Stimulated activated naive CD8-positive, alpha-beta T cell treated with anti-CD3 and anti-CD28 coated beads, Interleukin-15, amount 100 ng/mL, for 72 hours (primary cell): ENCODE measurements around the gene CACNA1F.

ENCODE experiments used
- ATAC-seq: fragments of 150-1000 bp; cut with Tn5 transposase; 2 replicates; pipeline ENCODE4 v1.10.0; 2021; ENCODE audit warnings: mild to moderate bottlenecking, moderate library complexity
- DNase-seq, 2 donors: peaks; one replicate each; pipeline ENCODE4 v3.0.0; 2021 to 2022
- H3K27ac Mint-ChIP-seq, 2 donors: one replicate each; pipeline ENCODE4 v1.8.0; 2022; ENCODE audit warnings: mild to moderate bottlenecking in 2 of 2, mixed read lengths in 2 of 2, moderate library complexity in 2 of 2
- H3K27me3 Mint-ChIP-seq: one replicate; pipeline ENCODE4 v1.8.0; 2022; ENCODE audit warnings: mixed read lengths
- H3K4me1 Mint-ChIP-seq: one replicate; pipeline ENCODE4 v1.8.0; 2022; ENCODE audit warnings: mild to moderate bottlenecking, mixed read lengths
- H3K4me3 Mint-ChIP-seq, 2 donors: one replicate each; pipeline ENCODE4 v1.8.0; 2022; ENCODE audit warnings: mild to moderate bottlenecking in 2 of 2, mixed read lengths in 2 of 2, moderate library complexity in 1 of 2
- H3K9me3 Mint-ChIP-seq, 2 donors: one replicate each; pipeline ENCODE4 v1.8.0; 2022; ENCODE audit warnings: mixed read lengths in 2 of 2

Gene CACNA1F

DNA sequence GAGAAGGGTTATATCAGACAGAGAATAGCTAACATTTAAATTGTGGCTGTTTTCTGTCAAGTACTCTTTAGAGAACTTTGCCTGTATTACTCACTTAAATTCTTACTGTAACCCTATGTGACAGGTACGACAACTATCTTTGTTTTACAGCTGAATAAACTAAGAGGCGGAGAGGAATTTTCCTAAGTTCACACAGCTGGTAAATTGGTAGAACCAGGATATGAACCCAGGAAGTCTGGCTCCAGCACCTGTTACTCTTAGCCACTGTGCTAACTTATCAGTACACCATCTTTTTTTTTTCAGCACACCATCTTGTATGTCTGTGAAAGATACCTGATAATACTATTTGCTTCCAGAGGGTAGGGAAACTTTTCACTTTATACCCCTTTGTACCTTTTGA, 31.1 kb downstream of the CACNA1F start:
- H3K9me3 Mint-ChIP-seq = no peaks in the 10 kb centered on the region
- H3K27me3 Mint-ChIP-seq = no peaks in the 10 kb centered on the region
- peaks cover 23% of the 10 kb centered on the region for H3K4me1 Mint-ChIP-seq
- DNase-seq = no peak
- H3K4me3 Mint-ChIP-seq = no peak overlapping the region
- H3K27ac Mint-ChIP-seq = no peak overlapping the region
- no peak for ATAC-seq

DNA sequence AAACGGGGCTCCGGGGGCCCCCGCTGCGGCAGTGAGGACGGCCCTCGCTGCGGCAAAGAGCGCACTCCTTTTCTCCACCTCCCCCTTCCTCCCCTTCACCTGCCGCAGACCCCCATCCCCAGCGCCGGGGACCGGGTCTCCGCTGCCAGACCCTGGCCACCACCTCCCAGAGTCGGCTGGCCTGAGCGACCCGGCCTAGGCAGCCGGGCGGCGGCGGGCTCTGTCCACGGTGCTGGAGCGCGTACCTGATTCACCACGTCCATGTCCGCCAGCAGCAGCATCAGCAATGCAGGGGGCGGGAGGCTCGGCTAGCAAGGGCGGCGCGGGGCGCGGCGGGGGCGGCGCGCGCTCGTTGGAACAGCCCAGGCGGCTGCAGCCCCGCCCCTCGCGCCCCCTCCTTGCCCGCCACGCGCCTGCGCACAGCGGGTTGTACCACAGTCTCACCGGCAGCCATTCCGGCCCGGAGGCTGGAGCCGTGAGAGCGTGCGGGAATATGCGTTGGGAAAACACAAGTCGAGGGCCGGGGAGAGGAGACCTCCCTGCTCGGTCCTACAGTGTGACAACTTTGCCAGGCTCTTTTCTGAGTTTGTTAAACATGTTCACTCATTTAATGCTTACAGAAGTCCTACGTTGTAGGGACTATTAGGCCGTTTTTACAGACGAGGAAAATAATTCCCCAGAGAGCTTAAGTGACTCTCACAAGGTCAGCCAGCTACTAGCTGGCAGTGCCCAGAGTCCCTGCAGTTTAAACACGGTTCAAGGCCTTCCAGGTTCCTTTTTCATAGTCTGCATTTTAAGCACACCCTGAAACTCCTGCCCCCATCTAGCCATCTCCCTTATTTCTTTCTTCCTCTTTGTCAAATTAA, 33.0 kb downstream of the CACNA1F start, which contains the start of gene SYP:
SYP (minus strand) TSS at position 288 of the 866 bp plus-strand sequence; CDS start at position 281, 7 bp downstream.
- Mint-ChIP-seq H3K27ac (peak within 1 kb of the TSS in 1 of 2 donors; percentile 33), H3K27me3 (no peaks in the 10 kb centered on the region), H3K9me3 (no peaks in the 10 kb centered on the region), H3K4me3 (peak within 1 kb of the TSS; percentile 58 to 79), H3K4me1 (peaks cover 23% of the 10 kb centered on the region)
- ATAC-seq = peak; percentile 98
- peak; percentile 85 to 86 for DNase-seq

DNA sequence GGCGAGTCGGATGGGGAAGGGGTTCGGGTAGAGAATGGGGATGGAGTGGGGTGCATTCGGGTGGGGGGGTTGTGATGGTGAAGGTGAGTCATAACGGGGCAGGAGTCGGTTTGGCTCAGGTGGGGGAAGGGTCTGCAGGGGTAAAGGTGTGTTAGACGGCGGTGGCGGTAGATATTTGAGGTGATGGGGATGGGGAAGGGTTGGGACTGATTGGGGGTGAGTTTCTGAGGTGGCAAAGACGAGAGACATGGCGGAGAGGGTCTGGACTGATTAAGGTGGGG, 33.9 kb downstream of the CACNA1F start:
- H3K4me1 Mint-ChIP-seq = peaks cover 23% of the 10 kb centered on the region
- H3K9me3 Mint-ChIP-seq = no peaks in the 10 kb centered on the region
- no peak for ATAC-seq
- peak overlapping the region; percentile 58 to 79 for H3K4me3 Mint-ChIP-seq
- no peak overlapping the region for H3K27ac Mint-ChIP-seq
- H3K27me3 Mint-ChIP-seq = no peaks in the 10 kb centered on the region
- DNase-seq = no peak

DNA sequence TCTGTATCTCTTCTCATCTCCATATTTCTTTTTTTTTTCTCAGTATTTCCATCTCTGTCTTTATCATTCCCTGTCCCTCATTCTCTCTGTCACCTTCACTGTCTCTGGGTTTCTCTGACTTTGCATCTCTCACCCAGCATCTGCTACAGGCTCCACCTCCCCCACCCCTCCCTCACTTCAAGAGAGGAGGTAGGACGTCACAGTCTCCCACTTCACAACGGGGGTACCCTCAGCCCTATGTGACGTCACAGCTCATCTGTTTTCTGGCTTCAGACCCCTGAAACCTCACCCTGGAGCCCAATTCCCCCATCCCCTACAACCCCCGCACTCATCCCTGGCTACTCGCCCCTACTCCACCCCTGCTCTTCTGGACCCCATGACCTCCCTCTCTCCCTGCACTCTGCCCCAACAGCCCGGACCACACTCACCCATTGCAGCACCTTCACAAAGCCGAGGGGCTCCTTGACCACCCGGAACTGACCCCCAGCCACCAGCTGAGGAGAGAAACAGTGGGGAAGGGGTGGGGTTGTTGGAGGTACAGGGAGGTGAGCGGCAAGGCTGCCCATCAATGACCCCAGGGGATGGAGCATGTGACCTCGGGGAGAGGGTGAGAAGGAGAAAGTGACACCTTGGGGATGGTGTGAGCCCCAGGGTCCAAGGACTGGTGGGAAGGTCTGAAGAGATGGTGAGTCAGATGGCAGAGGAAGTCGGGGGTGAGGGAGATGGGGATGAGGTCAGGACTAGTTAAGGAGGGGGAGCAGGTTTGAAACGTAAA, 34.4 kb downstream of the CACNA1F start:
- H3K9me3 Mint-ChIP-seq = no peaks in the 10 kb centered on the region
- no peak overlapping the region for H3K27ac Mint-ChIP-seq
- H3K27me3 Mint-ChIP-seq = no peaks in the 10 kb centered on the region
- no peak for DNase-seq
- H3K4me3 Mint-ChIP-seq = peak overlapping the region; percentile 58 to 79
- ATAC-seq = no peak
- H3K4me1 Mint-ChIP-seq = peaks cover 28% of the 10 kb centered on the region

GRCh38 chrX:49197543-49198087, 35.5 kb downstream of the CACNA1F start:
- H3K27me3 Mint-ChIP-seq = no peaks in the 10 kb centered on the region
- H3K4me1 Mint-ChIP-seq = peaks cover 38% of the 10 kb centered on the region
- no peak overlapping the region for H3K4me3 Mint-ChIP-seq
- H3K27ac Mint-ChIP-seq = no peak overlapping the region
- ATAC-seq (no peak), DNase-seq (no peak)
- H3K9me3 Mint-ChIP-seq = no peaks in the 10 kb centered on the region

- peak overlapping the region in 1 of 2 donors; percentile 21 for H3K4me3 Mint-ChIP-seq
These were observed 39.6 kb downstream of the CACNA1F start for GRCh38 chrX:49193542-49193964.

GRCh38 chrX:49192722-49193328, 40.3 kb downstream of the CACNA1F start:
- Mint-ChIP-seq H3K27me3 (no peaks in the 10 kb centered on the region), H3K4me3 (peak overlapping the region in 1 of 2 donors; percentile 47), H3K27ac (no peak overlapping the region), H3K9me3 (no peaks in the 10 kb centered on the region), H3K4me1 (peaks cover 45% of the 10 kb centered on the region)
- DNase-seq (no peak), ATAC-seq (no peak)

More at GRCh38 chrX:49193542-49193964, 39.6 kb downstream of the CACNA1F start:
- H3K27ac Mint-ChIP-seq = no peak overlapping the region
- no peak for ATAC-seq
- peaks cover 46% of the 10 kb centered on the region for H3K4me1 Mint-ChIP-seq
- H3K9me3 Mint-ChIP-seq = no peaks in the 10 kb centered on the region
- no peaks in the 10 kb centered on the region for H3K27me3 Mint-ChIP-seq
- DNase-seq = no peak

DNA sequence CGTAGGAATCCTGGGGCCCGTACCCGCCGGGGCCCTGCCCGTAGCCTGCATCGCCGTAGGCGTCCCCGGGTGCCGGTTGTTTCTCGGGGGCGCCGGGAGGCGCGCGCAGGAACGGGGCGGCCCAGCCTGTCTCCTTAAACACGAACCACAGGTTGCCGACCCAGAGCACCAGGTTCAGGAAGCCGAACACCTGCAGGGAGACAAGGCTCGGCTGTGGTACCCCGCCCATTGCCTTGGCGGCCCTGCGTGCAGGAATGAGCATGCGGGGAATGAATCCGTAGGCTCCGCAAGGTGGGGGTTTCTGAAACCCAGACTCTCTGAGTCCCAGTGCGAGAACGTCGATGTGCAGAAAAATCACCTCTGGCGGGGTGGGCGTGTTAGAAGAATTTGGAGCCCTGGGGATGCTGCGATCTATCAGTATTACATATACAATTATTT, 41.5 kb downstream of the CACNA1F start:
- DNase-seq = no peak
- Mint-ChIP-seq H3K9me3 (no peaks in the 10 kb centered on the region), H3K4me3 (peak overlapping the region; percentile 78 to 100), H3K27ac (peak overlapping the region in 1 of 2 donors; percentile 84), H3K4me1 (peaks cover 50% of the 10 kb centered on the region), H3K27me3 (no peaks in the 10 kb centered on the region)
- peak; percentile 40 for ATAC-seq

DNA sequence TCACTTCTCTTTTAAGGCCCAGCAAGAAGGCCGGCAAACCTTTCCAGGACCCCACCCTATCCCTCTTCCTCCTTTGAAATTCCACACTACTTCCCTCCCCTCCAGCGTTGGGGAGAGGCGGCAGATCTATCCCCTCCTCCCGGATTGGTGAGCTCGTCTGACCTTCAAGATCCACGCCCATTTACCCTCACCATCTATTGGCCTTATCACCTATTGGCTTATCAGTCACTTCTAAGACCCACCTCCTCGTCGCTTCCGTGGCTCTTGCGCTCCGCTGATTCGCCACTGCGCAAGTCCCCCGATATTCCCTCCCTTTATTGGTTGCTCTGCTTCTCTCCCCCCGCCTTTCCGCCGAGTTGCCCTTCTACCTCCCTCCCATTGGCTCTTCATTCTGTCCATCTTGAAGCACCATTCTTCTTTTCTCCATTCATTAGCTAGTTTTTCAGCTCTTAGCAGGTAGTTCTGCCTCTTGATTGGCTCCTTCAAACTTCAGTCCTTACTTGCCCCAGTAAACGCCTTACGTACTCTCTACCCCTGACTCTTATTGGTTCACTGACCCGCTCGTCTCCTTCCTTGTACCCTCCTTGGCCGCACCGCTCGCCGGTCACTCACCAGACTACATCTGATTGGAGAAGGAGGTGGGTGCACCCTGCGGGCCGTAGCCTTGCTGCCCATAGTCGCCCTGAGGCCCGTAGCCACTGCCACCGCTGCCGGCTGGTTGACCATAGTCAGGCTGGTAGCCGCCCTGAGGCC, 42.1 kb downstream of the CACNA1F start:
- Mint-ChIP-seq H3K4me1 (peaks cover 55% of the 10 kb centered on the region), H3K9me3 (no peaks in the 10 kb centered on the region), H3K27ac (peak overlapping the region; percentile 97 to 98), H3K4me3 (peak overlapping the region; percentile 93 to 100), H3K27me3 (no peaks in the 10 kb centered on the region)
- ATAC-seq (peak; percentile 94), DNase-seq (peak; percentile 79 to 92)

- ATAC-seq (no peak), DNase-seq (no peak)
- Mint-ChIP-seq H3K27ac (peak overlapping the region in 1 of 2 donors; percentile 90), H3K9me3 (no peaks in the 10 kb centered on the region), H3K4me3 (peak overlapping the region; percentile 93 to 100), H3K27me3 (no peaks in the 10 kb centered on the region), H3K4me1 (peaks cover 64% of the 10 kb centered on the region)
These were observed 43.5 kb downstream of the CACNA1F start for GRCh38 chrX:49189606-49190005.

GRCh38 chrX:49188468-49189076, 44.6 kb downstream of the CACNA1F start:
- Mint-ChIP-seq H3K27me3 (no peaks in the 10 kb centered on the region), H3K4me3 (no peak overlapping the region), H3K4me1 (peaks cover 67% of the 10 kb centered on the region), H3K9me3 (no peaks in the 10 kb centered on the region), H3K27ac (peak overlapping the region in 1 of 2 donors; percentile 46)
- ATAC-seq (no peak), DNase-seq (no peak)

- Mint-ChIP-seq H3K27me3 (no peaks in the 10 kb centered on the region), H3K27ac (no peak overlapping the region), H3K4me3 (no peak overlapping the region), H3K4me1 (peaks cover 59% of the 10 kb centered on the region), H3K9me3 (no peaks in the 10 kb centered on the region)
- ATAC-seq (no peak), DNase-seq (no peak)
These were observed 45.6 kb downstream of the CACNA1F start for GRCh38 chrX:49187526-49187925.

- ATAC-seq (no peak), DNase-seq (no peak)
- H3K27ac Mint-ChIP-seq = no peak overlapping the region
- H3K9me3 Mint-ChIP-seq = no peaks in the 10 kb centered on the region
- peaks cover 59% of the 10 kb centered on the region for H3K4me1 Mint-ChIP-seq
- H3K4me3 Mint-ChIP-seq = peak overlapping the region; percentile 86 to 94
- no peaks in the 10 kb centered on the region for H3K27me3 Mint-ChIP-seq
These were observed 46.1 kb downstream of the CACNA1F start for GRCh38 chrX:49187028-49187394.

DNA sequence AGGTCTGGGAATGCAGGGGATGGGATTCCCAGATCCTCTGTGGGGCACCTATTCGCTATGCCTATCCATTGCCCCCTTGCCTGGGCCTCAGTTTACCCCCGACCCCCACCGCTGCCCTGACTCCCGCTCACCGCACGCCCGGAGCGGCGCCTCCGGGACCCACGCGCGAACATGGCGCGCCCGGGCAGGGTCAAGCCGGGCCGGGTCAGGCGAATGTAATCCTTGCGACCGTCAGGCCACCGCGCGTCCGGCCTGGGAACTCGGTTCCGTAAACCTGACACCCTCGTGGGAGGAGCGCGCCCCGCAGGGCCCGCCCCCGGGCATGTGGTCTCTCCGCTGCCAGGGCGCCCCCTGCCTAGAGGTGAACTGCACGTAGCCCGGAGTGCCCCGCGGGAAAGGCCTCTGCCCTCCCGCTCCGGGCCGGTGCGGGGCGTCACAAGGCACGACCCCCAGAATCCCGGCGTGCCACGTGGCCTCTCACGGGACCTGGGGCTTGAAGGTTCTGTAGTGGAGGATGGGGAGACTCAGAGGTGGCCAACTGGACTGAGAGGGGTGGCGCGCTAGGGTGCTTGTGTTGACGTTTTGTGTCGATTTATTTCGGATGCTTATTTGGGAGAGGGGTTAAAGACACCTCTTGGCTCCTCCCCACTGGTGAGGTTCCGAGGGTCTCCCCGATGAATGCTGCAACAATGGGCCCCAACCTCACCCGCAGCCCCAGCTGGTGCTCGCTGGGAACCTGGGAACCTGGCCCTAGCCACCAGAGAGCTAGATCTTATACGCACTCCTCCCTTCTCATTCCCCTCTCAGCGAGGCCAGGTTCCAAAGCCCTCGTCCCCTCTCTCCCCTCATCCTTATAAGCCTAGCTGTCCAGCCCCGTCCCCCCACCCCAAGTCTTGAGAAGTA, 46.8 kb downstream of the CACNA1F start, which contains the start of gene PRICKLE3:
PRICKLE3 (minus strand) TSS at position 249 of the 903 bp plus-strand sequence; CDS start at position 173, 76 bp downstream.
- peak; percentile 31 for ATAC-seq
- peaks cover 59% of the 10 kb centered on the region for H3K4me1 Mint-ChIP-seq

More for the DNA sequence above, 46.8 kb downstream of the CACNA1F start, which contains the start of gene PRICKLE3:
- DNase-seq = peak; percentile 64 to 78
- Mint-ChIP-seq H3K27ac (peak within 1 kb of the TSS; percentile 39 to 76), H3K4me3 (peak within 1 kb of the TSS; percentile 86 to 94), H3K27me3 (no peaks in the 10 kb centered on the region), H3K9me3 (no peaks in the 10 kb centered on the region)
